GM12873 (cell line): ENCODE measurements around the gene ZBTB40.

Experiments used
- CTCF ChIP-seq: IDR thresholded peaks from 2 replicates; pipeline ENCODE4 v1.5.1; 2012; ENCODE audit warnings: low read depth, mild to moderate bottlenecking, moderate library complexity, low read length, control low read depth; ENCODE audit not compliant: insufficient read depth; ENCODE audit errors: missing control alignments

Gene ZBTB40

GRCh38 chr1:22572818-22573217 lies 121.2 kb downstream of the ZBTB40 start:
- TF ChIP-seq CTCF, result no peak

GRCh38 chr1:22573237-22573636 lies 121.6 kb downstream of the ZBTB40 start:
- no peak for TF ChIP-seq CTCF

- no peak for TF ChIP-seq CTCF
These were observed 124.0 kb downstream of the ZBTB40 start for GRCh38 chr1:22575532-22576149.

GRCh38 chr1:22576150-22576544 lies 124.5 kb downstream of the ZBTB40 start:
- TF ChIP-seq CTCF, result no peak

GRCh38 chr1:22576617-22577016 lies 125.0 kb downstream of the ZBTB40 start:
- TF ChIP-seq CTCF, result no peak

- TF ChIP-seq CTCF, result no peak
These were observed 127.2 kb downstream of the ZBTB40 start for GRCh38 chr1:22578732-22579361.

GRCh38 chr1:22579541-22580155 lies 128.0 kb downstream of the ZBTB40 start:
- no peak for TF ChIP-seq CTCF
